Caco-2 (cell line): ENCODE measurements around the gene MSANTD7. TPM values are rescaled to one million over a fixed set of nuclear protein-coding genes. Genes with fewer than 3 reads are reported as not detected.

ENCODE experiments used
- BruUV-seq: library from RNA; stranded (reverse); fragments of 400-500 nt; replicated peaks from 2 replicates; lab custom pipeline; 2021; lab: Mats Ljungman, UMichigan
- CTCF ChIA-PET: fragments of 300-600 bp; sonication (Branson Sonifier 250); formaldehyde crosslinking; loops from one replicate; lab custom pipeline; 2022; ENCODE audit warnings: antibody characterized with exemption; lab: Charles Lee
- POLR2A ChIA-PET: fragments of 300-600 bp; sonication (Branson Sonifier 250); formaldehyde crosslinking; loops from one replicate; lab custom pipeline; 2022; ENCODE audit warnings: antibody characterized with exemption; lab: Charles Lee
- DNase-seq, 2 experiments: peaks; one replicate each; pipeline versions ENCODE4 v3.0.0 to v3.0.0-alpha.2; 2020 to 2022
- H3K27me3 ChIP-seq: replicated peaks from 2 replicates; pipeline ENCODE4 v1.6.0; 2011; ENCODE audit warnings: low read length; ENCODE audit not compliant: control insufficient read depth, insufficient read depth
- H3K36me3 ChIP-seq: 2 replicates; pipeline ENCODE4 v1.5.1; 2011; ENCODE audit warnings: low read length; ENCODE audit not compliant: control insufficient read depth, insufficient read depth
- H3K4me1 ChIP-seq: fragments of 250-450 bp; sonication (Bioruptor Pico); 2 replicates; pipeline ENCODE4 v1.5.1; 2020; ENCODE audit warnings: mild to moderate bottlenecking
- H3K4me3 ChIP-seq: 2 replicates; pipeline ENCODE4 v1.5.1; 2011; ENCODE audit warnings: low read depth, mild to moderate bottlenecking, control low read depth, low read length
- H3K9me3 ChIP-seq: fragments of 250-450 bp; sonication (Bioruptor Pico); 2 replicates; pipeline ENCODE4 v1.5.1; 2020; ENCODE audit warnings: mild to moderate bottlenecking, moderate library complexity
- H3K27ac Mint-ChIP-seq: one replicate; pipeline ENCODE4 v1.8.0; 2022; ENCODE audit warnings: mixed read lengths; ENCODE audit not compliant: unreplicated experiment
- H3K27me3 Mint-ChIP-seq: one replicate; pipeline ENCODE4 v1.8.0; 2022; ENCODE audit warnings: mixed read lengths; ENCODE audit not compliant: insufficient read depth, unreplicated experiment
- H3K36me3 Mint-ChIP-seq: one replicate; pipeline ENCODE4 v1.8.0; 2022; ENCODE audit warnings: mild to moderate bottlenecking, mixed read lengths; ENCODE audit not compliant: insufficient read depth, unreplicated experiment
- H3K4me1 Mint-ChIP-seq: one replicate; pipeline ENCODE4 v1.8.0; 2022; ENCODE audit warnings: low read depth, mixed read lengths; ENCODE audit not compliant: unreplicated experiment
- H3K4me3 Mint-ChIP-seq: one replicate; pipeline ENCODE4 v1.8.0; 2022; ENCODE audit warnings: mild to moderate bottlenecking, moderate library complexity, mixed read lengths; ENCODE audit not compliant: unreplicated experiment
- H3K9me3 Mint-ChIP-seq: one replicate; pipeline ENCODE4 v1.8.0; 2022; ENCODE audit warnings: mixed read lengths; ENCODE audit not compliant: unreplicated experiment
- CTCF ChIP-seq, 2 experiments: fragments of 200-600 bp in 1 of 2; IDR thresholded peaks; 1 replicate in 1 of 2; 2 replicates in 1 of 2; pipeline versions ENCODE4 v1.5.1 to v1.8.0; 2011 to 2022; ENCODE audit warnings: antibody characterized with exemption in 1 of 2, control low read depth in 1 of 2, inconsistent platforms in 1 of 2, low read depth in 1 of 2, low read length in 1 of 2, mild to moderate bottlenecking in 1 of 2, moderate library complexity in 1 of 2; ENCODE audit not compliant: insufficient read depth in 1 of 2, severe bottlenecking in 1 of 2, unreplicated experiment in 1 of 2
- intact Hi-C: fragments of 100-400 bp; cut with micrococcal nuclease; formaldehyde crosslinking; loops from one replicate; pipeline ENCODE4 v1.10.0; 2022; ENCODE audit not compliant: unreplicated experiment
- total RNA-seq: library from RNA; stranded (reverse); gene quantifications from 2 replicates; pipeline ENCODE4 v1.2.3, GENCODE V29; 2022

MSANTD7 gene
- total RNA-seq, 1 experiment from 2014 or later: 30.0 TPM

DNA sequence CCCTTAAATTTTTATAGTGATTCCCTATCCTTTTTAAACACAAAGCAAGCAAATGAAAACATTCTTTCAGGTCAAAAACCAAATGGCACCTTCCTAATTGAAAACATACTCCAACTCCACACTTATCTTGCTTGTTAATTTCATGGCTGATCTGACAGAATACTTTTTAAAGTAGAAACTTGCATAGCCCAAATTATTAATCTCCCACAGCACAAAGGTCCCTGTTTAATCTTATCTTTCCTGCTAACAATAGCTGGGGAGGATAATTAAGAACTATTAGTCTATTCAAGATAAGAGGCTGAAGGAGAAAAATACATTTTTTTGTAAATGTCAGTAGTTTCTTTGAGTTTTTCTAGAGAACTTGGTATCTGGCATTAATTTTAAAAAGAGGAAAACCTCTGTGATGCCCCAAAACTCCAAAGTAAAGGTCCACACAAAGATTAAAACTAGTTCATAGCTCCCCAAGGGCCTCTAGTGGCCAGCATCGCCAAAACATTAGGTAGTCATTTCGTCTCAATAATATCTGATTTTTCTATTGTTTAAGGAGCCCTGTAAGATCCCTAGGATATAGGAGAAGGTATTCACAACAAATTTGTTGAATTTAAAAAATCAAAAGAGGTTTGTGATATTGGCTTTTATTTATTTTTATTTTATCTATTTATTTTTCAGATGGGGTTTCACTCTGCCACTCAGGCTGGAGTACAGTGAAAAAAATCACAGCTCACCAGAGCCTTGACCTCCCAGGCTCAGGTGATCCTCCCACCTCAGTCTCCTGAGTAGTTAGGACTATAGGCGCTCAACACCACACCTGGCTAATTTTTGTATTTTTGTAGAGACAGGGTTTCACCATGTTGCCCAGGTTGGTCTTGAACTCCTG is 15.0 kb upstream of the MSANTD7 start:
- Histone ChIP-seq H3K36me3 (no peaks in the 10 kb centered on the region), H3K4me1 (peaks cover 32% of the 10 kb centered on the region), H3K27me3 (no peaks in the 10 kb centered on the region), H3K4me3 (no peak overlapping the region), H3K9me3 (no peaks in the 10 kb centered on the region)
- Mint-ChIP-seq H3K27me3 (peaks cover 6% of the 10 kb centered on the region), H3K9me3 (no peaks in the 10 kb centered on the region), H3K27ac (peak overlapping the region; percentile 71), H3K4me3 (peak overlapping the region; percentile 18), H3K4me1 (peaks cover 35% of the 10 kb centered on the region), H3K36me3 (peaks cover 7% of the 10 kb centered on the region)
- DNase-seq: peak in 1 of 2 experiments; percentile 64
- intact Hi-C loops: loop anchor here (1.0 to 5.0 kb wide), 7 partner anchors 121 to 324 kb away; no protein-coding TSS in a partner anchor
- peak; percentile 76 to 87 for TF ChIP-seq CTCF (IDR thresholded peaks at IDR 0.05; ENCODE audit: insufficient read depth in 1 of 2, low read depth in 1 of 2, low read length in 1 of 2, severe bottlenecking in 1 of 2, unreplicated experiment in 1 of 2)
- CTCF ChIA-PET: interaction anchor here (0.5 to 2.0 kb wide), 12 partner anchors 14 to 266 kb away, joined by 3 to 11 read pairs (median 4); partner anchors contain the start of genes CDNF, HSPA14 and MSANTD7
- POLR2A ChIA-PET: interaction anchor here (1.0 to 1.8 kb wide), 2 partner anchors 15 to 324 kb away, joined by 3 to 10 read pairs; partner anchors contain the start of genes CDNF, HSPA14 and MSANTD7
- BruUV-seq: no TSS peak

DNA sequence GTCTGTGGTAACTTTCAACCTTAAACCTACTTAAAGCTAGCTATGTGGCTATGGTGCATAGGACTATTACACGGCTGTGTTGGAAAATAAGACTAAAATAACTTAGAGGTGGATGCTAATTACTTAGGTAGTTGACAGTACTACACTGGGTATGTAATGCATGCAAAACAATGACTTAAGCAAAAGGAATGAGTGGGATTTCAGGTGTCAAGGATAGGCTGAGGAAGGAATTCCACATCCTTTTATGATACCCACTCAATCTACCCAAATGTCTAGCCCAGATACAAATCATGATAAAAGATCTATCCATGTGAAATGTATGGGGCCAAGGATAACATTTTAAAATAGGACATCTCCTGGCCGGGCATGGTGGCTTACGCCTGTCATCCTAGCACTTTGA is 14.1 kb upstream of the MSANTD7 start:
- intact Hi-C loops: loop anchor here (1.0 to 5.0 kb wide), 7 partner anchors 122 to 325 kb away; no protein-coding TSS in a partner anchor
- ChIA-PET POLR2A (no interaction called here), CTCF (interaction anchor here (0.9 to 2.0 kb wide), 6 partner anchors 13 to 267 kb away, joined by 3 to 11 read pairs (median 6); partner anchors contain the start of genes CDNF, HSPA14 and MSANTD7)
- no peaks in the 10 kb centered on the region for H3K36me3 ChIP-seq
- no peak for TF ChIP-seq CTCF (IDR thresholded peaks at IDR 0.05; ENCODE audit: insufficient read depth in 1 of 2, low read depth in 1 of 2, low read length in 1 of 2, severe bottlenecking in 1 of 2, unreplicated experiment in 1 of 2)
- Mint-ChIP-seq H3K4me3 (no peak overlapping the region), H3K4me1 (peaks cover 35% of the 10 kb centered on the region), H3K27me3 (peaks cover 6% of the 10 kb centered on the region), H3K36me3 (peaks cover 7% of the 10 kb centered on the region), H3K9me3 (no peaks in the 10 kb centered on the region), H3K27ac (no peak overlapping the region)
- no peak for DNase-seq
- peaks cover 32% of the 10 kb centered on the region for H3K4me1 ChIP-seq
- H3K27me3 ChIP-seq: no peaks in the 10 kb centered on the region
- no peaks in the 10 kb centered on the region for H3K9me3 ChIP-seq
- no TSS peak for BruUV-seq
- no peak overlapping the region for H3K4me3 ChIP-seq

- Mint-ChIP-seq H3K4me3 (no peak overlapping the region), H3K9me3 (no peaks in the 10 kb centered on the region), H3K27me3 (peaks cover 6% of the 10 kb centered on the region), H3K27ac (no peak overlapping the region), H3K4me1 (peaks cover 13% of the 10 kb centered on the region), H3K36me3 (no peaks in the 10 kb centered on the region)
- no peak overlapping the region for H3K4me3 ChIP-seq
- intact Hi-C loops: no loop called here
- no peak for DNase-seq
- H3K9me3 ChIP-seq: no peaks in the 10 kb centered on the region
- CTCF ChIA-PET: no interaction called here
- no peaks in the 10 kb centered on the region for H3K27me3 ChIP-seq
- POLR2A ChIA-PET: interaction anchor here (0.6 to 0.7 kb wide), 2 partner anchors 248 to 631 kb away, joined by 5 to 11 read pairs; no protein-coding TSS in a partner anchor
- no peak for TF ChIP-seq CTCF (IDR thresholded peaks at IDR 0.05; ENCODE audit: insufficient read depth in 1 of 2, low read depth in 1 of 2, low read length in 1 of 2, severe bottlenecking in 1 of 2, unreplicated experiment in 1 of 2)
- H3K36me3 ChIP-seq: no peaks in the 10 kb centered on the region
- BruUV-seq: no TSS peak
- H3K4me1 ChIP-seq: peaks cover 14% of the 10 kb centered on the region
Observed at GRCh38 chr10:14826076-14826829, 11.9 kb upstream of the MSANTD7 start.
